Measurements from ENCODE around the gene TTC19. TPM values are rescaled to one million over a fixed set of nuclear protein-coding genes. Genes with fewer than 3 reads are reported as not detected.
A peak's percentile ranks its signal among the peaks of the same experiment; 100 is the strongest.

Gene TTC19
- polyA plus RNA-seq, 1 donor (not counting 4 experiments of a cell fraction or from before 2014, with no cell fraction given): 14.3 TPM

DNA sequence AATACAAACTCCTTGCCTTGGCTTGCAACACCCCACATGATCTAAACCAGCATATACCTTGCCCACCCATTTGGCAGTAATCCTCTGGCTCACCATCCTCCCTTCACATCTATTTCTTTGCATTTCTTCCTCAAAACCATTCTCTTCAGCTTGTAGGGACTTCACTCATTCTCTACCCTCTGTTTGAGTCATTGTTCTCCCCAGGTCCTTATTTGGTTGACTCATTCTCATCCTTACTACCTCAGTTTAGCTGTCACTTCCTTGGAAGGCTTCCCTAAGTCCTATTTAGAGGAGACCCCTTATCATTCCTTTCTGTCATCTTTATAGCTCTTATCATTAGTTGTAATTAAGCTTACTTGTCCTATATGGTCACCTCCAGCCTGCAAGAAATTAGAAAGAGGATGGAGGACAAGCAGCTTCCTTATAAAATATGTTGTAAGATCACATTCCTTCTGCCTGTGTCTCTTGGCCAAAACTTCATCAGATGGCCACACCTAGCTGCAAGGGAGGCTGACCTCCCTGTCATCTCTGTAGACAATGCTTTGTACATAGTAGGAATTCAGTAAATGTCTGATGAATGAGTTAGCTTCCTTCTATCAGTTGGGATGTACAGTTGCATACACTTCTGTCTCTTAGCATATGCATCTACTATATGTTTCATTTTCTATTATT lies 1.7 kb downstream of the TTC19 start:
- peaks cover 29 to 38% of the 10 kb centered on the region in 2 experiments for H3K36me3 ChIP-seq (ENCODE audit: control insufficient read depth in 2 of 2, extremely low read depth in 1 of 2, insufficient read depth in 2 of 2, low read length in 2 of 2)
- H3K9me3 ChIP-seq (ENCODE audit: control insufficient read depth, low read depth, low read length): no peaks in the 10 kb centered on the region
- FAIRE-seq (no peak), DNase-seq (ENCODE audit: low read depth, low spot score) (no peak)
- H3K27me3 ChIP-seq (ENCODE audit: control insufficient read depth, extremely low read depth, insufficient read depth, low read length): no peaks in the 10 kb centered on the region
- peak overlapping the region; percentile 87 to 96 (median 90) for H3K4me3 ChIP-seq (ENCODE audit: control insufficient read depth in 2 of 3, extremely low read depth in 1 of 3, insufficient read depth in 2 of 3, low read depth in 1 of 3, low read length in 3 of 3)
- H2AFZ ChIP-seq (ENCODE audit: control insufficient read depth, low read length): no peak overlapping the region
- peak overlapping the region; percentile 93 for H3K4me2 ChIP-seq (ENCODE audit: control insufficient read depth, extremely low read depth, insufficient read depth, low read depth, low read length)
- H4K20me1 ChIP-seq (ENCODE audit: control insufficient read depth, extremely low read depth, insufficient read depth, low read length): peaks cover 9% of the 10 kb centered on the region
- H3K9me1 ChIP-seq (ENCODE audit: control insufficient read depth, extremely low read depth, insufficient read depth, low read length): no peaks in the 10 kb centered on the region
- TF ChIP-seq, protein P1, sequence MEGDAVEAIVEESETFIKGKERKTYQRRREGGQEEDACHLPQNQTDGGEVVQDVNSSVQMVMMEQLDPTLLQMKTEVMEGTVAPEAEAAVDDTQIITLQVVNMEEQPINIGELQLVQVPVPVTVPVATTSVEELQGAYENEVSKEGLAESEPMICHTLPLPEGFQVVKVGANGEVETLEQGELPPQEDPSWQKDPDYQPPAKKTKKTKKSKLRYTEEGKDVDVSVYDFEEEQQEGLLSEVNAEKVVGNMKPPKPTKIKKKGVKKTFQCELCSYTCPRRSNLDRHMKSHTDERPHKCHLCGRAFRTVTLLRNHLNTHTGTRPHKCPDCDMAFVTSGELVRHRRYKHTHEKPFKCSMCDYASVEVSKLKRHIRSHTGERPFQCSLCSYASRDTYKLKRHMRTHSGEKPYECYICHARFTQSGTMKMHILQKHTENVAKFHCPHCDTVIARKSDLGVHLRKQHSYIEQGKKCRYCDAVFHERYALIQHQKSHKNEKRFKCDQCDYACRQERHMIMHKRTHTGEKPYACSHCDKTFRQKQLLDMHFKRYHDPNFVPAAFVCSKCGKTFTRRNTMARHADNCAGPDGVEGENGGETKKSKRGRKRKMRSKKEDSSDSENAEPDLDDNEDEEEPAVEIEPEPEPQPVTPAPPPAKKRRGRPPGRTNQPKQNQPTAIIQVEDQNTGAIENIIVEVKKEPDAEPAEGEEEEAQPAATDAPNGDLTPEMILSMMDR (optimal IDR thresholded peaks at IDR 0.05 in 1 of 3, IDR thresholded peaks at IDR 0.05 in 1 of 3, conservative IDR thresholded peaks at IDR 0.05 in 1 of 3; ENCODE audit: extremely low read depth in 1 of 3, insufficient read depth in 2 of 3, low read length in 3 of 3): no peak
- no peak for TF ChIP-seq EZH2 (IDR thresholded peaks at IDR 0.05; ENCODE audit: low read length)
- peaks cover 13% of the 10 kb centered on the region for H3K4me1 ChIP-seq (ENCODE audit: control insufficient read depth, extremely low read depth, insufficient read depth, low read length)
- H3K27ac ChIP-seq (ENCODE audit: control insufficient read depth, insufficient read depth, low read length): no peak overlapping the region
- peaks cover 45% of the 10 kb centered on the region for H3K79me2 ChIP-seq (ENCODE audit: control insufficient read depth, insufficient read depth, low read length)
- H3K9ac ChIP-seq (ENCODE audit: control insufficient read depth, extremely low read depth, insufficient read depth, low read length): no peak overlapping the region
- dilution Hi-C loops (cut with MboI; ENCODE audit: extremely low pct_ligation_motif_present, low sequenced_read_pairs): no loop called here

DNA sequence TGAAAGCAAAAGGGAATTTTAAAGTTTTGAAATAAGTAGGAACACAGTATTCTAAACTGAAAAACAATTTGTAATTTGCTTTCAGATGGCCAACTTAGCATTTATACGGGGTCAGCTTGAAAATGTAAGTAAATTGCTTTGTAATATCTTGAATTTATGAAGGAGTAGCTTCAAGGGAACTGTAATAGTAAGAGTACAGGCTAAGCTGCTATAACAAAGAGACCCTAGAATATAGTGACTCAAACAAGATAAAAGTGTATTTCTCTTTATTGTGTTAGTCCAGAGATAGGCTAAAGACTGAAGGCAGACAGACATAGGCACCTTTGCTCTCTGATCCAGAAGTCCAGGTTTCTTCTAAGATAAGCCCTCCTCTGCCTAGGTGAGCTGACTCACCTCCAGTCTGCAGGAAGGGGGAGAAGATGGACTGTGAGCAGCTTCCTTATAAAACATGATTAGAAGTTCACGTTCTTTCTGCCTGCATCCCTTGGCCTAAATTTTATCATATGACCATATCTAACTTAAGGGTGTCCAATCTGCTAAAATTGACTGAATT lies 3.2 kb downstream of the TTC19 start:
- TF ChIP-seq, protein P1 (optimal IDR thresholded peaks at IDR 0.05 in 1 of 3, IDR thresholded peaks at IDR 0.05 in 1 of 3, conservative IDR thresholded peaks at IDR 0.05 in 1 of 3; ENCODE audit: extremely low read depth in 1 of 3, insufficient read depth in 2 of 3, low read length in 3 of 3): no peak
- TF ChIP-seq EZH2 (IDR thresholded peaks at IDR 0.05; ENCODE audit: low read length): no peak
- Histone ChIP-seq H3K4me1 (ENCODE audit: control insufficient read depth, extremely low read depth, insufficient read depth, low read length) (peaks cover 13% of the 10 kb centered on the region), H3K9me3 (ENCODE audit: control insufficient read depth, low read depth, low read length) (no peaks in the 10 kb centered on the region), H3K9me1 (ENCODE audit: control insufficient read depth, extremely low read depth, insufficient read depth, low read length) (no peaks in the 10 kb centered on the region), H3K36me3 (ENCODE audit: control insufficient read depth in 2 of 2, extremely low read depth in 1 of 2, insufficient read depth in 2 of 2, low read length in 2 of 2) (peaks cover 33 to 42% of the 10 kb centered on the region in 2 experiments), H3K27me3 (ENCODE audit: control insufficient read depth, extremely low read depth, insufficient read depth, low read length) (no peaks in the 10 kb centered on the region), H3K9ac (ENCODE audit: control insufficient read depth, extremely low read depth, insufficient read depth, low read length) (no peak overlapping the region), H4K20me1 (ENCODE audit: control insufficient read depth, extremely low read depth, insufficient read depth, low read length) (peaks cover 9% of the 10 kb centered on the region), H3K27ac (ENCODE audit: control insufficient read depth, insufficient read depth, low read length) (no peak overlapping the region), H3K79me2 (ENCODE audit: control insufficient read depth, insufficient read depth, low read length) (peaks cover 43% of the 10 kb centered on the region), H3K4me3 (ENCODE audit: control insufficient read depth in 2 of 3, extremely low read depth in 1 of 3, insufficient read depth in 2 of 3, low read depth in 1 of 3, low read length in 3 of 3) (no peak overlapping the region), H3K4me2 (ENCODE audit: control insufficient read depth, extremely low read depth, insufficient read depth, low read depth, low read length) (no peak overlapping the region), H2AFZ (ENCODE audit: control insufficient read depth, low read length) (no peak overlapping the region)
- dilution Hi-C loops (cut with MboI; ENCODE audit: extremely low pct_ligation_motif_present, low sequenced_read_pairs): no loop called here
- no peak for FAIRE-seq
- no peak for DNase-seq (ENCODE audit: low read depth, low spot score)
